Stimulated activated CD8-positive, alpha-beta memory T cell treated with anti-CD3 and anti-CD28 coated beads, Interleukin-12 subunit alpha, Interleukin-12 subunit beta, amount 100 ng/mL, for 24 hours (primary cell): ENCODE measurements around the gene MN1.

Experiments used
- DNase-seq: peaks from one replicate; pipeline ENCODE4 v3.0.0-alpha.2; 2020; ENCODE audit errors: extremely low read depth

MN1 gene

GRCh38 chr22:27827604-27828587, 26.3 kb upstream of the MN1 start:
- no peak for DNase-seq

- no peak for DNase-seq
These were observed 23.6 kb upstream of the MN1 start for GRCh38 chr22:27825174-27825573.

- no peak for DNase-seq
These were observed 21.7 kb upstream of the MN1 start for GRCh38 chr22:27823221-27823620.

DNA sequence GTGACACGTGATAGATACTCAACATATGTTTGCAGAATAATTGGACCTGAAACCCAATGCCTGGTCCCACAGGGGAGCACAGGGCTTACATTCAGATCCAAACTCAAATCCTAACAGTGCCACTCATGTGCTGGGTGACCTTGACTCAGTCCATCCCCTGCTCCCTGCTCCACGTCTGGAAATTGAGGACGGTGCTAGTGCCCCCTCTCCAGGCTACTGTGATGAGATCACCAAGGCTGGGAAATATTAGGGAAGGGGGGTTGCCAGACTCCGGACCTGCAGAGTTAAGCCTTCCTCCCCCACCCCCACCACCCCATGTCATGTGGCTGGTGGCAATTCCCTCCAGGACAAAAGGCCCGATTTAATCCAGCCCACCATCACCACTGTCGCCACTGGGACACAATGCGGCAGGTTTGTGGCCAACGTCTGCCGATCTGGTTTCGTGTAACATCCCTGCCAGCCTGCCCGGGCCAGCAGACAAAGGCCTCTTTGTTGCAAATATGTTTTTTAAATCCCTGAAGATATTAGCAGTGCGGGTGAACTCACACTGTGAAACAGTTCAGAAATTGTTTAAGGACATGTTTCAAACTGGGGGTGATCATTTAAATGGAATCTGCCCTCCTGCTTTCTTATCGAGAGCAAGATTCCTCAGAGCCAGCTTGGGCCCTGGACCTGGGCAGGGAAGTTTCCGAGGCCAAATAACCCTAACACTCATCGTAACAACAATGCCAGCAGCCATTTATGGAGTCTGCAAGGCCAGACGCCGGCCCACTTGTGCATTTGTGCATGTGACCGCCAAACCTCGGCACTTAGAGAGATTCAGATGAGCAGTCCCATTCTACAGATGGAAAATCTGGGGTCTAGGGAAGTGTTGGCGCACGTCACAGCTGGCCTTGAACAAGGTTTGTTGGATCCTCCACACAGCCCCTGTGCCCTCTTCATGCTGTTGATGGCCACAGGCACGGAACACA, 19.6 kb upstream of the MN1 start:
- no peak for DNase-seq

DNA sequence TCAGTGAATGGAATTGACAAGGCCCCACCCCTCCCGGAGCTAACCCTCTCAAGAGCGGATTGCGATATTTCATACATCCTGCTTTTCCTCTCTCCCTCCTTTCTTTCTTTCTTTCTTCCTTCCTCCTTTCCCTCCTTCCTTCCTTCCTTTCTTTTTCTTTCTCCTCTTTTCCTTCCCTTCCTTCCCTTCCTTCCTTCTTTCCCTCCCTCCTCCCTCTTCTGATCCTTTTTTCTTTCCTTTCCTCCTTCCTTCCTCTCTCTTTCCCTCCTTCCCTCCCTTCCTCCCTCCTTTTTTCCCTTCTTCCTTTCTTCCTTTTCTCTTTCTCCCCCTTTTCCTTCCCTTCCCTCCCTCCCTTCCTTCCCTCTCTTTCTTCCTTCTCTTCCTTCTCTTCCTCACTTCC, 15.0 kb upstream of the MN1 start:
- DNase-seq, result no peak

GRCh38 chr22:27815826-27816530, 14.4 kb upstream of the MN1 start:
- no peak for DNase-seq

- DNase-seq, result no peak
These were observed 13.4 kb upstream of the MN1 start for GRCh38 chr22:27814993-27815392.

DNA sequence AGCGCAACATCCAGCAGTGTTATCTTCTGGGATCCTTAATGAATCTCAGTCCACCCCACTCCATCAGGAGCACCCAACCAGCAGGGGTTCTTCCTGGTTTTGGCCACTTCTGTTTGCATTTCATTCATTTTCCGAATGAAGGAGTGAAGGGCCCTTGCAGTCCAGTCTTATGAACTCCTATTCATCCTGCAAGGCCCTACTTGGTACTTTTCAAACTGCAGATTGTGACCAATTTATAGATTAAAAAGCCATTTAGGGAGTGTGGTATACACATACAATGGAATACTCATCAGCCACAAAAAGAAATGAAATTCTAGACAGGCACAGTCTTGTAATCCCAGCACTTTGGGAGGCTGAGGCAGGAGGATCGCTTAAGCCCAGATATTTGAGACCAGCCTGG, 10.2 kb upstream of the MN1 start:
- no peak for DNase-seq

DNA sequence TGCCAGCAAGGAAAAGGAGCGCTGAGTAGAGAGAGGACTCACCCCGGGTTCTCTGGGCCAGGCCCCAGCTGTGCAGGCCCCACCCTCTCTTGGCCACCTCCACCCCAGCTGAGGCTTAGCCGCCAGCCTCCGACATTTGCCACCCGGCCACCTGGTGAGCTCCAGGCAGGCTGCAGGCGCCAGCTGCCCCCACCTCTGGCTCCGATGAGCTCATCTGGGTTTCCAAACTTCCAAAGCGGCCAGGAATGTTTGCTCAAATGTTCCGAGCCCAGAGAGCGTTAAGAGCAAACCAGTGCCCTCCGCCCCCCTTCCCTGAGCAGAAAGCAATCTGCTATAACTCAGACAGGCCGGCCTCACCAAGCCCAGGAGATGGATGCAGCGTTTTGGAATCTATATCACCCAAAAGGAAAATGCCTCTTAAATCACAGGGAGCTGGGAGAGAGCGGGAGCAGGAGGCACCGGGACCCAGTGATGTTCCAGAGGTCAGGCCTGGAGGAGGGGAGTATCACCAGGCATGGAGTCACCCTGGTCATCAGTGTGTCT, 9.1 kb upstream of the MN1 start:
- no peak for DNase-seq

DNA sequence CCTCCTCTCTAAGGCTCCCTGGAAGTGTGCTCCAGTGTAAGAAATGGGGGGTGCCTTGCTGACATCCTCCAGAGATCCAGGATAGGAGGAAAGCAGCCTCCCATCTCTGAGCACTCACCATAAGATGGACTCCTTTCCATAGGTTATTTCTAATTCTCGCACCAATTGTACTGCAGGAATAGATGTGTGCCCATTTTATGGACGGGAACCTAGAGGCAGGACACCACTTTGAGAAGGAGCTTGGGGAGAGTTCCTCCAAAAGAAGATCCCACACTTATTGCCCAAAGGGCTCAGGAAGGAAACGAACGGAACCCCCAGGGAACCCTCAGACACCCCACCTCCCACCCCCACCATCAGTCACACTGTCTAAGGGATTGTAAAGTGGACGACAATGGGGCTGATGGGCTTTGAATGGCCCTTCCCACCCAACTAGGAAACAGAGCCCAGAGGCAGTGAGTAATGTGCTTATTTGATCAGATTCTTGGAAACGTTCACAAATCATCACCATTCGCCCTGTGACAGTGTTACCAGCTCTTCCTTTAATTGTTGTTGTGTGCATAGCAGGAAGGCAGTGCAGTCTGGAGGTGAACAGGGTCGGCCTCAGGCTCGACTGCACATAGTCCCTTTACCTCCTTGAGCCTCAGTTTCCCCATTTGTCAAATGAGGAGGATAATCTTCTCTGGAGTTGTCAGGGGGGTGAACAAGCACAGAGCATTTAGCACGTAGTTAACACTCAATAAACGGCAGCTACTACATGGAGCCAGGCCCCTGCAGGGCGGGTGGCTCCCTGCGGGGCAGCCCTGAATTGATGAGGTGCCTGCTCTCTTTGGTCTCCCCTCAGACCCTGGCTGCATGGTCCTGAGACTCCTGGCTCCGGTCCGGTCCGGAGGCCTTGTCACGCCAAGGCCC, 8.4 kb upstream of the MN1 start:
- no peak for DNase-seq

GRCh38 chr22:27809226-27809603, 7.7 kb upstream of the MN1 start:
- DNase-seq, result no peak

DNA sequence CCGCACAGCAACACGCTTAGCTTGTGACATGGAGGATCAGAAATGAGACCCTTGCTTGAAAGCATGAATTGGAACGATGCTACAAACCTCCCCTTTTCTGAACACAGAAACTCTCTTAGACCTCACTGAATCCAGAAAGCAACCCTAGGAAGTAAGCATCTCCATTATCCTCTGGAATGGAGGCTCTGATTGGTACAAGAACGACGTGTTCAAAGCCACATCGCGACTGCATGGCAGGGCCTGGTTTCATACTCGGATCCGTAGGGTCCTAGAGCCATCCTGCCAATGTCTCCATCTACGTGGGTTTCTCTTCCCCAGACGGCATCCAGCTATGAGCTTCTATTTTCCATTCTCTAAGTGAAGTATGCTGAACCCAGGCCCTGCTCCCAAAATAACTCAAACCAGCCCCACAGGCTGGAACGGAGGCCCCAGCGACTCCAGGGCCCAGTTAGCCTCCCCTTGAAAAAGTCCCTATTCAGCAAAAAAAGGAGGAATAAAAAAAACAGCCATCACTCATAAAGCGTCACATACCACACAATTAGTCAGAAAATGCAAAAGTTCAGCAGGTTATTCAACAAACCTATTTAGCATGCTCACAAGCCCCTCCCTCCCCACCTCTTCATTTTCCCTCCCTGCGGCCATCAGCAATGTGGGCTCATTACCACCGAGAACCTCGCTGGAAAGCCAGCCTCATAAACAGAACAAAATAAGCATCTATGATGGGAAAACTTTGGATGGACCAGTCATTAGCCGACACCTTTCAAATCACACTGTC, 7.1 kb upstream of the MN1 start:
- no peak for DNase-seq

GRCh38 chr22:27805841-27806240, 4.3 kb upstream of the MN1 start:
- DNase-seq, result no peak

DNA sequence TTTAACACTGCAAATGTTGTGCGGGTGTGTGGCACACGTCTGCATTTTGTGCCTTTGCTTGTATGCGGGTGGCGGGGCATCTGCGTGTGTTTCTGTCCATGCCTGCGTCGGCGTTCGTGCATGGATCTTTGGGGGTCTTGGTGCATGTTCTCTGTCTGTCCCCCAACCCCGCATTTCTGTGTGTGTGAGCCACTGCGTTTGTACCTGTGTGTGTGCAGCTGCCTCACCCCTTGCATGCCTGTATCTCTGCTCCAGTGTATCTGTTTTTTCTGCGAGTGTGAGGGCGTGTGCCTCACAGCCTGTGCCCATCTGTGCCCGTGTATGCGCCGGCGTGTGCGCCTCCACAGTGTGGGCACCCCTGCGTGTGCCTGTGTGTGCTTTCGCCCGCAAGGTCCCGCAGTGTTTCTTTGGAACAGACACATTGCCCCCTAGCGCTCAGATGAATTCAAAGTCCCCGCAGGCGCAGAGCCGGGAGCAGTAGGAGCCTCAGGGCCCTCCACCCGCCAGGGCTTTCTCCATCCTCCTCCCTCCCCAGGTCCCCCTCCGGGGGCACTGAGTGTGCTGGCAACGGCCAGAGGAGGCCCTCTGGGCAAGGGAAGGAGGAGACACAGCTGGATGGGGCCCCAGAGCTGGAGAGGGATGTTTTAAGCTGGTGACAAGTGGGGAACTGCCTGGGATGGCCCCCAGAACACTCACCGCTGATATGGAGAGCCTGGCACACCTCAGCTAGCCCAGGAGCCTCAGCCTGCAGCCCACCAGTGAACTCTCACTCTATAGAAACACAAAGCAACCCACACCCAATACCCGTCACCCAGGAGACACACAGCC, 3.1 kb upstream of the MN1 start:
- no peak for DNase-seq

DNA sequence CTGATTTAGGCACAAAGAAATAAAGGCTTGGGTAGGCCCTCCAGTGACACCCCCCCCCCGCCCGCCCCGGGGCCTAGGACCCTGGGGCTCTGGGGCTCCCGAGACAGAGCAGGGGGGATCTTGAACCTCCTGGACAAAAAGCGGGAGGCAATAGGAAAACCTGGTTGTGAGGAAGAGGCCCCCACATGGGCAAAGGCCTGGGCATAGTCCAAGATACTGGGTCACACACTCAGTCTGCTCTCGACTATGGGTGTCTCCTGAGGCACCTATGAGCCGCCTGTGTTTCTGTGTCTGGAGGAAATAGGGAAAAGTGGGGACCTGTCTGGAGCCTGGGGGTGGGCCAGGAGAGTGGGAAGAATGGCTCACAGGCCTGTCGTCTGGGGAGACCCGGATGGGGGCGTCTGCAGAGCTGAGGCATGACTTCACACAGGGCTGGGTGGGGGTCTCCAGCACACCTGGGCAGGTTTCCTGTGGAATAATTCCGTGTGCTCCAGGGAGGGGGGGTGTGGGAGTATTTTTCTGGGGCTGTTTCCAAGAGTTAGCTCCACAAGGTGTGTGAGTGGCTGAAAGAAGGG, 2.4 kb upstream of the MN1 start:
- no peak for DNase-seq

GRCh38 chr22:27802346-27803073, 954 bp upstream of the MN1 start:
- DNase-seq, result no peak

DNA sequence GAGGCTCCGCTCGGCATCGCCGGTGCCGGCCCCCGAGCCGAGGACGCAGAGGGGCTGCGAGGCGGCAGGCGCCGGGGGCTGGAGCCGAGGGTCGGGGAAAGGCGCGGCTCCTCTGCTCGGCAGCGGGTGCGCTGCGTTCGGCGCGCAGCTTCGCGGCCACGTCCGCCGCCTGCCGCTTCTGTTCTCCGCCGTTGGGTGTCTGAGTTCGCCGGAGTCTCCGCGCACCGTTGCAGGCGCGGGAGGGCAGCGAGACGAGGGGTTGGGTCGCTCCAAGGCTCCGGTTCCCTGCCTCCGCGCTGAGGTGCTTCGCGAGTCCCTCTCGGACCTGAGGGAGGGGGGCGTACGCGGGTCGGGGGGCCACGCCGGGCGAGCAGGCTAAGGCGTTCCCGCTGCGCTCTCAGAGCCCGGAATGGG, 347 bp downstream of the MN1 start:
- DNase-seq, result no peak
